ENCODE data around the gene GHRH. TPM values are rescaled to one million over a fixed set of nuclear protein-coding genes. Genes with fewer than 3 reads are reported as not detected.
A peak's percentile ranks its signal among the peaks of the same experiment; 100 is the strongest.

GHRH gene
- total RNA-seq, 1 donor = not detected

DNA sequence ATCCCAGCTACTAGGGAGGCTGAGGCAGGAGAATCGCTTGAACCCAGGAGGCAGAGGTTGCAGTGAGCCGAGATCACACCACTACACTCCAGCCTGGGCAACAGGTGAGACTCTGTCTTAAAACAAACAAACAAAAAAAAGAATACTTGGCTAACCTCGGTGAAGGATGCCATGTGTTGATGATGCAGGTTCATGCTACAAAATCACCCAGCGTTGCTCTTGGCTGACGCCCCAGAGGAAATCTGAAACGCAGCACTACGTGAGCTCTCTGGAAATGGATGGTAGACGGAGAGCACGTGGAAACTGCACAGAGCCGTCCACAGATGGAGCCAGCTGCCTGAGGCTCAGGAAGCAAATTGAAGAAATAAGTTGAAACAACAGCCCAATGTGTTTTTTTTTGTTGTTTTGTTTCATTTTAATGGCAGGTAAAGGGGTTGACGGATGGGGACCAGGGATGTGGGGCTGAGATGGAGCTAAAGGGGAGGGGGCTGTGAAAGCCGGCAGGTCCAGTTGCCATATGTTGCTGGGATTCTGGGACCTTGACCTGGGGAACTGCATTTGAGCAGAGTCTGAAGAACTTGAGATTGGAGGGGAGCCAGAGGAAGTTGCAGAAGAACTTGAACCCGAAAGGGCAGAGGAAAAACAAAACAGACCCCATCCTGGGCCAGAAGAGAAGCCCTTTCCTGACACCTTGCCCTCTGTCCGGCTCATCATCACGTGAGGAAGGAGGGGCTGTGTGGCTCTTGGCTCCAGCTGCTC is 15.1 kb upstream of the GHRH start:
- peak; percentile 86 for DNase-seq (ENCODE audit: low read depth)
- TF ChIP-seq, protein P1, sequence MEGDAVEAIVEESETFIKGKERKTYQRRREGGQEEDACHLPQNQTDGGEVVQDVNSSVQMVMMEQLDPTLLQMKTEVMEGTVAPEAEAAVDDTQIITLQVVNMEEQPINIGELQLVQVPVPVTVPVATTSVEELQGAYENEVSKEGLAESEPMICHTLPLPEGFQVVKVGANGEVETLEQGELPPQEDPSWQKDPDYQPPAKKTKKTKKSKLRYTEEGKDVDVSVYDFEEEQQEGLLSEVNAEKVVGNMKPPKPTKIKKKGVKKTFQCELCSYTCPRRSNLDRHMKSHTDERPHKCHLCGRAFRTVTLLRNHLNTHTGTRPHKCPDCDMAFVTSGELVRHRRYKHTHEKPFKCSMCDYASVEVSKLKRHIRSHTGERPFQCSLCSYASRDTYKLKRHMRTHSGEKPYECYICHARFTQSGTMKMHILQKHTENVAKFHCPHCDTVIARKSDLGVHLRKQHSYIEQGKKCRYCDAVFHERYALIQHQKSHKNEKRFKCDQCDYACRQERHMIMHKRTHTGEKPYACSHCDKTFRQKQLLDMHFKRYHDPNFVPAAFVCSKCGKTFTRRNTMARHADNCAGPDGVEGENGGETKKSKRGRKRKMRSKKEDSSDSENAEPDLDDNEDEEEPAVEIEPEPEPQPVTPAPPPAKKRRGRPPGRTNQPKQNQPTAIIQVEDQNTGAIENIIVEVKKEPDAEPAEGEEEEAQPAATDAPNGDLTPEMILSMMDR (IDR thresholded peaks at IDR 0.05; ENCODE audit: insufficient read depth, low read length) = peak; percentile 39
- H3K4me3 ChIP-seq (ENCODE audit: low read depth, low read length) = no peak overlapping the region

DNA sequence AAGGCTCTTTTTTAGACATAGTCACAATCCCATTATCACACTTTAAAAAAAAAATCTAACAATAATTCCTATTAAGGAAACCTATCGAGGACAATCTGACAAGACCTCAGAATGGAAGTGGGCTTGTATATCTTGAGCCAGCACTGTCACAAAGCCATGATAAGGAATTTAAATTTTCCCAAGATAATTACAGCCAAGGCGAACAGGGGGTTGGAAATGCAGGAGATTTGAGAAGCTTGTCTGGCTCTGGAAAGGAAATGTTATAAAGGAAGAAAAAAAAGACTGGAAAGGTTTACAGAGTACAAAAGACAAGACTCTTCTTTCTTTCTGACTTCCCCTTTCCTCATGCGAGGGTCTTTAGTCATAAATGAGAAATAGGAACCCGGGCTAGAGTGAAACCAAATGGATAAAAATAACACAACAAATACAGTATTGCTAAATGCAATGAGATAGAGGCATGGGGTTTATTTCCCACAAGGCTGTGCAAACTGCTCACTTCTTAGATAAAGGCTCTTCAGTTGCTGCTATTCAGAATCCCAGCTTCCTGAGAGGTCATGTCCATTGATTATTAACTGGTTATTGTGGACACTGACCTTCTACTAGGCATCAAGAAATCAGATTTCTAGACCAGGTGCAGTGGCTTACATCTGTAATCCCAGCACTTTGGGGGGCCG is 13.4 kb upstream of the GHRH start:
- no peak for DNase-seq (ENCODE audit: low read depth)
- TF ChIP-seq, protein P1 (IDR thresholded peaks at IDR 0.05; ENCODE audit: insufficient read depth, low read length) = no peak
- H3K4me3 ChIP-seq (ENCODE audit: low read depth, low read length) = no peak overlapping the region

DNA sequence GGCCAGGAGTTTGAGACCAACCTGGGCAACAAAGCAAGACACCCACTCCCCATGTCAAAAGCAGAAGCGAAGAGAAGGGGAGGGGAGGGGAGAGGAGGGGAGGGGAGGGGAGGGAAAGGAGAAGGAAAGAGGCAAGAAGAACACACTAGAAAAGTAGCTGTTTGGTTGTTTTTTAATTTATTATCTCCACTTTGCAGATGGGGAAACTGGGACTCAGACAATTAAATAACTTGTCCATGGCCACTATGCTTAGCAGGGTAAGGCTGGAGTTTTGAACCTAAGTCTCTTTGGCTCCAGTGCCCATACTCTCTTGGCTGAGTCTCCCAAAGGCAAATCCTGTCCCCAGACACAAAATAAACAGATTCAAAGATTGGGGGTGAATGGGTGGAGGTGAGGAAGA is 12.4 kb upstream of the GHRH start:
- no peak overlapping the region for H3K4me3 ChIP-seq (ENCODE audit: low read depth, low read length)
- no peak for DNase-seq (ENCODE audit: low read depth)
- TF ChIP-seq, protein P1 (IDR thresholded peaks at IDR 0.05; ENCODE audit: insufficient read depth, low read length) = no peak

DNA sequence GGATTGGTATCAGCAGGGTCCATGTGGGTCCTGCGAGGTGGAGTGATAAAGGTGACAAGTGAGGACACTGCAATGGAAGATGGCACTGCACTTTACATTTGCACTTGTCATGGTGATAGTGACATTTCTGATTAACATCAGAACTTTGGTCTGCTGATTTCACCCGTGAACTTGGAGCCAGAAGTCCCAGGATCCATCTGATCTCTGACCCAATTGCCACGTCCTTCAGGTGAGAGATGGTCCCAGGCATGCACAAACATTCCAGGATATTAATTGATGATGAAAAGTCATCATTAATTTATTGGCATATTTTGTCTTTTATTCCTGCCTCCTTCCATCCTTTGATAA is 9.8 kb upstream of the GHRH start:
- DNase-seq (ENCODE audit: low read depth) = no peak
- TF ChIP-seq, protein P1 (IDR thresholded peaks at IDR 0.05; ENCODE audit: insufficient read depth, low read length) = no peak
- H3K4me3 ChIP-seq (ENCODE audit: low read depth, low read length) = no peak overlapping the region

DNA sequence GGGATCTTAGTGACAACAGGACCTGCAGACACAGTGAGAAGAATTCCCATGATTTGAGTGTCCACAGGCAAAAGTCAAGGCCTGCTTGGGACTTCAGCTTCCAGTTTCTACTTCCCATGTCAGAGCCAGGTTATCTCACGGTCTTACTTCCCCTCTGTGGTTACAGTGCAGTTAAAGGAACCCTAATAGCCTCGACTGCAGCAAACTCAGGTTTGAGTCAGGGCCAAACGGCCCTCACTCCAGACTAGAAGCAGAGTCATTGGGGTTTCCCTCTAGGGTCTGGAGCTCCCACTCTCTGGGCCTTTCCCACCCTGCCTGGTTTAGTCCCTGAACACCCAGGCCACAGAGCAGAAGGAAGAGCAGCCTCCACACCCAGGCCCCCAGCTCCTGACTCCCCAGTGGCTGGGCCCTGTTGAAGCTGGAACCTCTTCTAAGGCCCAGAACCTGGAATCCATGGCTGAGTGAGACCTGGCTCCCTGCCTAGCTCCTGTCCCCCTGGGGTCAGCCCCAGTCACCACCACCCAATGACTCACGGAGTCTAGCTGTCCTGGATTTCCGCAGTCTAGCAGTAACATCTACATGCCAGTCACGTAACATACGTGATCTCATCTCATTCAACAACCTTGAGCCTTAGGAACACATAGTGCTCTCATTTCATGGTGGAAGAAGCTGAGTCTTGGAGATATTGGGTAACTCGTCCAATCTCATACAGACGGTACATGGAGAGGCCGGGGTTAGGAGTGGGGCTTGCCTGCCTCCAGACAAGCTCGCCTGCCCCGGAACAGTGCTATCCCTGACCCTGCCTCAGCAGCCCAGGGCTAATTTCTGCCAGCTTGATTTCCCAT is 9.2 kb upstream of the GHRH start:
- TF ChIP-seq, protein P1 (IDR thresholded peaks at IDR 0.05; ENCODE audit: insufficient read depth, low read length) = no peak
- no peak for DNase-seq (ENCODE audit: low read depth)
- no peak overlapping the region for H3K4me3 ChIP-seq (ENCODE audit: low read depth, low read length)

DNA sequence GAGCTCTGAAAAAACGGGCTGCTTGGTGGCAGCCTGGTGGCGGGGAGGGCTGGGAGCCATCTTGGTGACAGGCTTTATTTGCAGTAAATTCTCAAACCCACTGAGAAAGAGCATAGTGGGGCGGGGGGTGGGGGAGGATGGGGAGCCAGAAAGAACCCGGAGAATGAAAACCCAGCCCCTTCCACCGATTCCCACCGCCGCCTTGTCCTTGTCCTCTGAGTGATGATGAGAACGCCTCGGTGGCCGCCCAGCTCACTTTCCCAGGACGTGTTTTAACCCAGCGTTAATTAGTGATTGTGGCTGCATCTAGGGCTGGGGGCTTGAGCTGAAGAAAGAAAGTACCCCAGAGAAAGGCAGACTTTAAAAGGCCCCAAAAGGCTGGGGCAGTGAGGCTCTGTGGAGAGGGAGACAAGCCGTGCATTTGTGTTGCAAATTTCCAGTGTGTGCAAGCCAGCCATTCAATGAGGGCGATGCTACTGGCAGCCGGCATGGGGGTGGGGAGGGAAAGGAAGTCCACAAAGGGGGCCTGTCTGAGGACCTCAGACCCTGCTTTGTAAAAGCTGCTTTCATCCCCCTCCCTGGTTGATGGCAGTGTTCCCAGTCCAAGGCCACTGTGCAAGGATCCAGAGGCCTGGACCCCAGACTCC is 6.2 kb upstream of the GHRH start:
- DNase-seq (ENCODE audit: low read depth) = no peak
- TF ChIP-seq, protein P1 (IDR thresholded peaks at IDR 0.05; ENCODE audit: insufficient read depth, low read length) = no peak

More for the DNA sequence above, 6.2 kb upstream of the GHRH start:
- H3K4me3 ChIP-seq (ENCODE audit: low read depth, low read length) = no peak overlapping the region
